NCI-H510A (cell line): ENCODE measurements around the gene SERBP1.
"Not testable (repeated sequence)": the region's sequence is repeated elsewhere in the genome, so short reads cannot be mapped to it uniquely, and the experiment has no call there.

Experiments used
- DNase-seq: peaks from one replicate; lab custom pipeline; 2025; lab: John Stamatoyannopoulos, UW

The SERBP1 gene

GRCh38 chr1:67440339-67440738 is 10.1 kb upstream of the SERBP1 start:
- no peak for DNase-seq

DNA sequence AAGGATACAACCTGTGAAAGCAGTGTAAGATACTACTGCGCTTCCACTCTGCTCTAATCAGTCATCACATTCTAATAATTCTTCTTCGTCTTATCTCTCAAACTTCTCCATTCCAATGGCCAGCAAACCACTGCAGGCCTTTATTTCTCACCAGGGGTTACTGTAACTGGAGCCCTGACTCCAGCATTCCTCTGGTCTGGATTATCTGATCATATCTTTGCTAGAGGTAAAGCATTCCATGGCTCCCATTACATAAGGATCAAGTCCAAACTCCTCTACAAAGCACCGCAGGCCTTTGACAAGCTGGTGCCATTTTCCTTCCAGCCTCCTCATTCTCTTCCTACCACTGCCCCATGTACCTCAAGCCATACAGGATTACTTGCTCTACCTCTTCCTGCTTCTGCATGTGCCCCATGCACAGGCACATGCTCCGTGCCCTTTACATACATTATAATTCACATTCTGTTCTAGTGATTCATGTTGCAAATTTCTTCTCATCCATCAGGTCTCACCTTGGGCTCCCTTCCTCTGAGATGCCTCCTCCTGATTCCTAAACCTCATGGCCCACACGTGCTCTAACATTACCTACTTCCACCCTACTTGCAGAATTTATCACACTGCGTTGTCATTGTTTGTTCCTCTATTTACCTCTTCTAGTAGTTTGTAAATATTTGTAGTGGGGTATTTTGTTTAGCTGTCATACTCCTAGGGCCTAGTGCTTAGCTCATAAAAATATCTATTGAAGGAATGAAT is 9.3 kb upstream of the SERBP1 start:
- DNase-seq, result no peak

GRCh38 chr1:67437961-67438360 is 7.8 kb upstream of the SERBP1 start:
- no peak for DNase-seq

- no peak for DNase-seq
Measured at GRCh38 chr1:67436511-67437055, 6.4 kb upstream of the SERBP1 start.

GRCh38 chr1:67434491-67434890 is 4.3 kb upstream of the SERBP1 start:
- DNase-seq, result no peak

DNA sequence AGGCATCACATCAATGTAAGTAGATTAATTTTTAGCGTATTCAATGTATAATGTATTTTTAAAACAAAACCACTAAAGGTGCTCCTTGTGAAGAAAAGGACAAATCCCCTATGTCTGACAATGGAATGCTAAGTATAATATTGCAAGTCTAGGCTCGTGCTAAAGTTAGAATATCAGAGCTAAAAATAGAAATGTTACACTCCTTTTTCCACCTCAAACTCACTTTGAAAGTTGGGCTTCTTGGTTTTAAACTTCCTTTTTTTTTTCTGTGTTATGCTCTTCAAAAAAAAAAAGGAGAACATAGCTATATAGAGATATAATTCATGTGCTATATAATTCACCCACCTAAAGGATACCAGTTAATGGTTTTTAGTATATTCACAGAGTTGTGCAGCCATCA is 3.6 kb upstream of the SERBP1 start:
- DNase-seq, result no peak

DNA sequence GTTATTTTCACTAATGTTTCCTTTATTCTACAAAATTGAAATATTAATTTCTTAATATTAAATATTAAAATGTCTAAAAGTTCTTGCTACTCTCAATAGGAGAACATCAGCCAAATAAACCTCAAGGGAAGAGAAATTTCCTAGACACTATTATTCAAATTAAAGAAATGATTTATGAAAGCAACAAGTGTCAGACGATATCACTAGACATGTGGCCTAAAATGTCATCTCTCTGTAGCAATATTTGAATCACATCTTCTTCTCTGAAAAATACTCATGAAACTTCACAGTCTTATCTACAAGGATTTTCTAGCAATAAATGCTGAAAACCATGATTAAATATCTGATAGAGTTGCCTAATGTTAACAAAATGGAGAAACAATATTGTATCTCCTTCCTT is 2.5 kb upstream of the SERBP1 start:
- DNase-seq, result no peak

DNA sequence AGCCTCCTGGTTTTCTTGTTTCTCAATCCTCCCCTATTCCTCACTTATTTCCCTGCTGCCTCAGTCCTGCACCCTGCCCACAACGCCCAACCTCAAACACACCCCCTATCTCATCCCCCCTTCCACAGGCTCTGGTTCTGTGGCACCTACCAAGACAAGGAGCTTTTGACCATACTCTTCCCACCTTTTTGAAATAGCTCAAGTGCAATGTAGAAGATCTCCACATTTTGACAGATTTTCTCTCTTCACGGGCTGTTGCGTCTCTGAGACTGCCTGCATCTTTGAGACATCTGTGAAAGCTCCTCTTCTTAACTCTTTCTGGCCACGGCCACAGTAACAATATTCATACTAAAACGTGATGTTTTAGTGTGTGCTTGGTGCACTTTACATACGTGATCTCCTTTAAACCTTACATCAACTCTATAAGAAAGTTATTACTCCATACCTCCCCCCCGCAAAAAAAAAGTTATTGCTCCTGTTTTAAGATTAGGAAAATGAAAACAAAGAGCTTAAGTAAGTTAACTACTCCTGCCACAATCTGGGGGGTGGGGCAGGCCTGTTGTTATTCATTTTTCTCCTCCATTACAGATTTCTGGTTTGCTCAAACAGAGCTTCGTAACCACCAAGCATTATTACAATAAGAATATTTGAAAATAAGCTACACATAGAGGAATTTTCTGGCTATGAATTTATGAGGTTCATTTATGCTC is 1.8 kb upstream of the SERBP1 start:
- DNase-seq, result no peak

DNA sequence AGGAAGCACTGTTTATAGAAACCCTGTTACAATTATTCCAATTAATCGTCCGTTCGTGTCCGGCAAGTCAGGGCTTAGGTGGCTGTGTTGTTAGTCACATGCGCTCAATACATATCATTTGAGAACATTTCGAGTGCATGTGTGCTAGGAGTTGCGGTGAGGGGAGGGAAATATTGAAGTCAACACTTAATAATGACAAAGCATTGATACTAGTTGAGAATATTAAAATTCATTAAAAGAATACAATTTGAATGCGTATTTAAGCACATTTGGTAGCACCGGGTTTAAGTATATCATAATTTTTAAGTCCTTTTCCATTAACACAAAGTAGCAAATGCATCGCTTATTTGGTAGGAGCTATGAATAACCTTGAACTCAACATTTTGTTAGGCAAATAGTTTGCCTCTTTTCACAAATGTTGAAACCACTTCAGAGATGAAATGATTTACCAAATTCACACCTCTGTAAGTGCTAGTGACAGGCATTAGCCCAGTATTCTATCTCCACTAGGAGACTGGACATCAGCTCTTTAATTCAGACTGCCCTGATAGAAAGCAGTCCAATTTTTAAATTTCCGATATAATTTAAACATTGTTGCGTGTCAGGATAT is 1.1 kb upstream of the SERBP1 start:
- no peak for DNase-seq

- DNase-seq, result no peak
Measured at GRCh38 chr1:67429528-67430357, 459 bp downstream of the SERBP1 start.

DNA sequence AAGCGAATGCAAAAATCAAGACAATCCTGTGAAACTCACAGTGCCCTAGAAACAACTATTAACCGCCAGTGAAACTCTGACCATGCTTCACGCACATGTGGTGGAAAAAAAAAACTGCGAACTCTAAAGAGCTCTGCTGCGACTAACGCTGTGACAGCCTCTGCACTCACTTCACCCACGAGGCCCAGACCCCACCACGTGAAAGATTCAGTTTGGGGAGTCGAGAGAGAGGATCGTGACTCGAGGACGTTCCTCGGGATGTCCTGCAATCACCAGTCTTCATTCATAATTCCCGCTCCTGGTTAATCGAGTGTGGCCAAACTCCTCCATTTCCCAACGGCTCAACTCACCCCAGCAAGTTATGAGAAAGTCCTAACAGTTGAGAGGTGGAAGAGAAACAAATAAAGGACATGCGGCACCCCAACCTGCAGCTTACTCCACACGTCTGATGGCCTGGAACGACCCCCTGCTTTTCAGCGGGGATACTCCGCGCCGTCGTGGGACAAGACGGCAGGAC is 1.1 kb downstream of the SERBP1 start:
- no peak for DNase-seq

- DNase-seq, result no peak
Measured at GRCh38 chr1:67427947-67428346, 2.3 kb downstream of the SERBP1 start.

DNA sequence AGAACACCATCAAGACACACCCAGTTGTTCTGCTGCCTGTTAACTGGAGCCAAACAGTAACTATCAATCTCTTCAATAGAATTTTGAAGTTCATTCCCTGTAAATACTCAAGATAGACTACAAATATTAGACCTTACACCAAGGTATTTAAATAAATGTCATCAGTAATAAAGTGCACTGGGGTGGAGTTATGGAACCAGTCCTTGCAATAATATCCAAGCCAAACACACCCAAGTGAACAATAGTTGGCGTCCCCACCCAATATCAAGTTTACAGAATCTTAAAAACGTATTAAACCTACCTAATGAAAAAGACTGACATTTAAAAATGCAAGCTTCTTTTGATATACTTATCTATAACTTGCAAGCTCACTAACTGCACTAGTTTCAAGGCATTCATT is 2.7 kb downstream of the SERBP1 start:
- DNase-seq, result no peak

DNA sequence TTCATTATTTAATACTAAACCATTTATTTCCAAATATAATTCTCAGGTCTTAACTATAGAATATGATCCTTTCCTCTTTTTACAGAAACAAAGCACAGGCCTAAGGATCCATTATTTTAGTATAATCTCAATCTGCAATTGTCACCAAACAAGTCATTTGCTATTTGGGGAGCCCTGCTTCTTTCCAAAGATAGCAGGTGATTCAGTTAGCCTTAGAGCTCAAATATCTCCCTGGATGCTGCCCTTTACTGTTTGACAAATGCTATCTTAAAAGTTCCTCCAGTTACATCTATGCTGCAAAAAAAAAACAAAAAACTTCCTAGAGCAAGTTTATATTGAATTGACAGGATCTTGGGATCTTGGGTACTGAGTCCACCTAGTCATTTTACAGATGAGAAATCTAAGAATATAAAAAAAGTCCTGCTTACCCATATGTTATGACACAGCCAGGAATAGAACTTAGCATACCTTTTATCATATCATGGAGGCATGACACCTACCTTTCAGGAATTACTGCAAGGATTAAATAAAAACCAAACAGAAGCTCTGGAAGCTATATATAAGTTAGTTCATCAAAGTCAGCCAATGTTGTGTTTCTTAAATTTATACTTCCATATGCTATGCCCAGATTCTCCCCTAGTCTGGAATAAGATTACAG is 9.2 kb downstream of the SERBP1 start:
- no peak for DNase-seq

DNA sequence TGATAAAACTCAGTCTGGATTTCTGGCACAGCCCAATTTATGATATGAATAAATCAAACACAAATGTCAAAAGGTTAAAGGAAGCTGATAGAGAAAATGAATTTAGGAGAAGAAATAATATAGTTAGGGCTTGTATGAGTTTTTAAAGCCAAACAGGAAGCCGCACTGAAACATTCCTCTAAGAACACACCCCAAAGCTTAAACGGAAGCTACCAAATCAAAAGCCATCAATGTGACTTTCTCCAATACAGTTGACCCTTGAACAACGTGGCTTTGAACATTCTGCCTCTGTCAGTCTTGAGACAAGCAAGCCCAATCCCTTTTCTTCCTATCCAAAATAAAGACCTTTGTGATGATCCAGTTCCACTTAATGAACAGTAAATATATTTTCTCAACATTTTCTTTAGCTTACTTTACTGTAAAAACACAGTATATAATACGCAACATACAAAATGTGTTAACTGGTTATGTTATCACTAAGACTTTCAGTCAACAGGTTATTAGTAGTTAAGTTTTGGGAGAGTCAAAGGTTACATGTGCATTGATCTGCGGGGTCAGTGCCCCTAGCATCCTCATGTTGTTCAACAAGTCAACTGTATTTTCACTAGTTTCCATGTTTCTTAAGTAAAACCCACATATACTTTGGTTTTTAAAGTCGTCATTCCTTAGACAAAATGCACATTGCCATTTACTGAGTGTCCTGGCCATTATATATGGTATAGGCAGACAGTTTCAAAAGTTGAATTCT is 11.2 kb downstream of the SERBP1 start:
- no peak for DNase-seq

- not testable (repeated sequence) for DNase-seq
Measured at GRCh38 chr1:67417733-67418132, 12.5 kb downstream of the SERBP1 start.

GRCh38 chr1:67415041-67415440 is 15.2 kb downstream of the SERBP1 start:
- no peak for DNase-seq

DNA sequence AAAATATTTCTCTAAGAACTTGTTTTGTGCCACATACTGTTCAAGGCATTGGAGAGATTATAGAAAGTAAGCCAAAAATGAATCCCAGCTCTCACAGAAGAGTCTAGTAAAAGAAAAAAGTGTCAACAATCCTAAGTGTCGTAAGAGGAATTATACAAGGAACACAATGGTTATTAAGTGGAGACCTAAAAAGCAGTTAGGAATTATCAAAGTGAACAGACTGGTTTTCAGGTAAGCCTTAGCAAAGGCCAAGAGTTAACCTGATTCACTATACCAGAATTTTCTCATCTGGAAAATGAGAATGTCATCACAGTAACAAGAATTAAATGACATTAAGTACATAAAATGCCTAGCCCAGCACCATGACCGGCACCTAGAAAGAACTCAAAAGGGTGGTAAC is 15.6 kb downstream of the SERBP1 start:
- no peak for DNase-seq

DNA sequence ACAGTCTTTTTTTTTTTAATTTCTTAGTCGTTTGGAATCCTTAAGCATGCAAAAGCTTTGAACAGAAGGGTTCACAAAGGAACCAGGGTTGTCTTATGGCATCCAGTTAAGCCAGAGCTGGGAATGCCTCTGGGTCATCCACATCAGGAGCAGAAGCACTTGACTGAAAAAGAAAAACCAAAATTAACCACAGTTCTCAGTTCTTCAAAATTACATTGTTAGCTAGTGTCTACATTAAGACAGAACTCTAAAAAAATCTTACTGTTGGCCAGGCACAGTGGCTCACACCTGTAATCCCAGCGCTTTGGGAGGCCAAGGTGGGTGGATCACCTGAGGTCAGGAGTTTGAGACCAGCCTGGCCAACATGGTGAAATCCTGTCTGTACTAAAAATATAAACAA is 17.1 kb downstream of the SERBP1 start:
- not testable (repeated sequence) for DNase-seq

DNA sequence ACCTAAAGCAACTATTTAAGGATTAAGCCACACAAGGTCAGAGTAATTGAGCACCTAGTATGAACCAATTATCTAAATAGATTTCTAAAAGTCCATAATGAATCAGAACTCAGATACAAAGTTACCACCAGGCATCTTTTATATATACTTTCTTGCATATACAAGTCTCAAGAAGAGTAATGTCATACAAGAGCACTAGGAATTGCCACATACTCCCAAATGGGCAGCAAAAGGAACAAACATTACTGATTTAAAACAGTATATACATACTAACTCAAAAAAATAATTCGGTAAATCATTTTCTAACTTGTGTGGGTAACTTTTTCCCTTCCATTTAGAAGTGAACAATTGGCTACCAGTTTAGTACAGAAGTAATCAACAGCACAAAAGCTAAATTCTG is 22.1 kb downstream of the SERBP1 start:
- DNase-seq, result no peak

DNA sequence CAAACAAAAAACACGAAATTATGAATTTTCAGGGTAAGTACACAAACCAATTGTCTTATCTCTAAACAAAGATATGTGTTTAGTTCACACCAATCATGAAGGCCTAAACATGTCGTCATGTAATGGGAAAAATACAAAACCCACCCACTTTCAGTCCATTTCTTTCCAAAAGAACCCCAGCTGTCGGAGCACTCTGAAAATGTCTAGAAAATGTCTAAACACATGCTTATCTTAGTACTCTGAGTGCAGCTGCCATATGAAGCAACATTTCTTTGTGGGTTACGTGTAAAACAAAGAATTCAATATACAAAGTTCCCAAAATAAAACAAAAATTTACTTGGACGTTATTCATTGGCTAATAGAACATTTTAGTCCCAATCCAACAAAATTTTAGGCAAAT is 22.7 kb downstream of the SERBP1 start:
- DNase-seq, result no peak
